Stimulated activated CD4-positive, alpha-beta T cell treated with anti-CD3 and anti-CD28 coated beads, TNF-alpha, amount 100 ng/mL, for 1 hour (primary cell): ENCODE data around the gene TBCD.
A peak's percentile ranks its signal among the peaks of the same experiment; 100 is the strongest.
"Not testable (repeated sequence)": the region's sequence is repeated elsewhere in the genome, so short reads cannot be mapped to it uniquely, and the experiment has no call there.

Experiments used
- DNase-seq, 3 donors: peaks; one replicate each; pipeline ENCODE4 v3.0.0-alpha.2; 2020; ENCODE audit warnings: low read depth in 3 of 3, low spot score in 1 of 3

The TBCD gene

DNA sequence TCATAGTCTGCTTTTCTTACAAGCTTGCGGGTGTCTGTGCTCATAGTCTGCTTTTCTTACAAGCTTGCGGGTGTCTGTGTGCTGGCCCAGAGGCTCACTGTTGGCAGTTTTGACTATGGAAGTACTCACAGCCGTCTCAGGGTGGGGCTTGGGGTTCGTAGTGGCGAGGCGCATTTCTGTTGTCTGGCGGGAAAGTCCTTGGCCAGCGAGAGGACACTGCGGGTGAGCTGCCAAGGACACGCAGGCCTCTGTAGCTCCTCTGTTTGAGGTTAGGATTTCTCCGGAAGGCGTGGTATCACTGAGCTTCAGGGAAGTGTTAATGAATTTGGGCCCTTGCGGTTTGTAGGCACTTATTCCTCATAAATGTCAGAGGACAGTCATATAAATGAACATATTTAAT, 13.5 kb downstream of the TBCD start:
- no peak for DNase-seq

DNA sequence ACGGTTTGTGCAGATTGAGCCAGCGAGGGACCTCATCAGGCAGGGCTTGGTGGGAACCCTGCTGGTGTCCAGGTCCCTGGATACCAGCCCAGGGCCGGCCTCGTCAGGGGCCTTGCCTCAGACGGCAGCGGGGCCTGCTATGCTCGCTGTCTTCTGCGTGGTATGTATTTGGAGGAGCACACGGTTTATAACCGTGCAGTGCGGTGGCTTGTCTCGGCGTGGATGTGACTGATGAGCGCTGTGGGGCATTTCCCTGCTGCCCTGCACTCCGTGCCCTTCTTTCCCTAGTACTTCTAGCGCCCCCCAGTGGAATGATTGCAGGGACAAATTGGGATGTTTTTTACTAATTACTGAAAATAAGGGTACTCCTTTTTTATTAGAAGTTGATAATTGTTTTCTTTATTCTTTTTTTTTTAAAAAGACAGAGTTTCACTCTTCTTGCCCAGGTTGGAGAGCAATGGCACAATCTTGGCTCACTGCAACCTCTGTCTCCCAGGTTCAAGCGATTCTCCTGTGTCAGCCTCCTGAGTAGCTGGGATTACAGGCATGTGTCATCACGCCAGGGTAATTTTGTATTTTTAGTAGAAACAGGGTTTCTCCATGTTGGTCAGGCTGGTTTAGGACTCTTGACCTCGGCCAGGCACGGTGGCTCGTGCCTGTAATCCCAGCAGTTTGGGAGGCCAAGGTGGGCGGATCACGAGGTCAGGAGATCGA, 15.3 kb downstream of the TBCD start:
- no peak for DNase-seq

DNA sequence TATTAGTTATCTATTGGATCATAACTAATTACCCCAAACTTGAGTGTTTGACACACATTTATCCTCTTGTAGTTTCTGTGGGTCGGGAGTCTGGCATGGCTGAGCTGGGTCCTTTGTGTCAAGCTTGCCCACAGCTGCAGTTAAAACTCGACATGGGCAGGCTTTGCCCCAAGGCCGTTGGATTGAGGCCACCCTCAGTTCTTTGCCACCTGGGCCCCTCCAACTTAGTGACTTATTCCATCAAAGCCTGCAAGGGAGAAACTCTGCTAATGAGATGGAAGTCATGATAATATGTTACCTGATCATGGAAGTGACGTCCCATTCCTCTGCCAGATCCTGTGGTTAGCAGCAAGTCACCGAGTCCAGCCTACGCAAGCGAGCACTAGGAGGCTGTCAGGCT, 17.2 kb downstream of the TBCD start:
- DNase-seq = no peak

DNA sequence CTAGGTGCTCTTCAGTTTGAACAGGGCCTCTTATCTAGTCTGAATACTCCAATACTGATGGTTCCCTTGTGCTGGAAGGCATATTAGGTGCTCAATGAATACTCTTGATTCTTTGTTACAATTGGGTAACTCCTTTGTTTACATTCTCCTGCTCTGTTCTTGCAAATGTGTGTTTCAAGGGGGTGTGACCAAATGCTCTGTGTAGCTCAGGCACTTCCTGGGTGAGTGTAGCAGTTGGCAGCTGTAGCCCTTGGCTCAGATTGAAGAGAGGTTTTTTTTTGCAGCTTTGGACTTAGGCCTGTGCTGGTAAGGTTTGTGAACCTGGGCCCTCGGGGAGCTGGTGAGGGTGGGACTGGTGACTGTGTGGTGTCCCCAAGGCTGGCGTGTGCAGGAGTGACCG, 20.2 kb downstream of the TBCD start:
- DNase-seq = no peak

DNA sequence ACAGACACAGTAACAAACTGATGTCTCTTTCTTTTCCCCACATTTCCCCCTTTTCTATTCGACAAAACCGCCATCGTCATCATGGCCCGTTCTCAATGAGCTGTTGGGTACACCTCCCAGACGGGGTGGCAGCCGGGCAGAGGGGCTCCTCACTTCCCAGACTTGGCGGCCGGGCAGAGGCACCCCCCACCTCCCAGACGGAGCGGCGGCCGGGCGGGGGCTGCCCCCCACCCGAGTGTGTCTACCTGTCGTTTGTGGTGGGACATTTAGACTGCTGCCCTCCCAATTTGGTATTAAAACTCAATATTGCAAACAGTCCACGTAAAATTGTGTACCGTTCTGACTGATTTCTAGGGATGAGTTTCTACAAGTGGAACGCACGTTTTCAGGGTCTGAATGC, 22.6 kb downstream of the TBCD start:
- not testable (repeated sequence) for DNase-seq

DNA sequence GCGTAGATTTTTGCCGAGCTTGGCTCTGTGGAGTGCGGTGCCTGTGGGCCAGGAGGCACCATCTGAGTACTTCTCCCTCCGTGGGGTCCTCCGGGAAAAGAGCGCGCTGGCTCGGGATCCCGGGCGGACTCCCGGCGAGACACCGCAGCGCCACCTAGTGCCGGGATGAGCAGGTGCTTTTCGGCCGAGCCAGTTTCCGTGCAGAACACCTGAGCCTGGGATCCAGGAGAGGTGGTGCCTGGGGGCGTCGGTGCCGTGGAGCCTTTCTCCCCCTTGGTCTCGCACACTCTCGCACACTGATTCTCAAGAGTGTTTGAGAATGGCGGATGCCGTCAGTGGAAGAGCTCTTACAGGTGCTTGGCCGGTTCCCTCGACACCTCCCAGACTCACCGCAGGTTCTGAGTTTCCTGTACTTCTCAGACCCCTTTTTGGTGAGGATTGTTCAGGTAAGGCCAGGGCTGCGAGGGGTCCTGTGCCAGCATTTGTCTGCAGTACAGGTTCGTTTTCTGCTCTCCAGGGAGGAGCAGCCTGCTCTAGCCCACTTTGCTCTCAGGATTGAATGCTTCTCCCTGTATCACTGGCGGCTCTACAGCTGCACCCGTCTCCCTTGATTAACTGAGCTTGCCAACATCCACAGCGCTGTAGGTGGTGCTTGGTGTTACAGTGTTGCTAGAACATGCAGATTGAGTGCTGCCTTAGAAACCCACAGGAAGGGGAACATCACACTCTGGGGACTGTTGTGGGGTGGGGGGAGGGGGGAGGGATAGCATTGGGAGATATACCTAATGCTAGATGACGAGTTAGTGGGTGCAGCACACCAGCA, 23.3 kb downstream of the TBCD start:
- peak in 1 of 3 donors; percentile 12 for DNase-seq

DNA sequence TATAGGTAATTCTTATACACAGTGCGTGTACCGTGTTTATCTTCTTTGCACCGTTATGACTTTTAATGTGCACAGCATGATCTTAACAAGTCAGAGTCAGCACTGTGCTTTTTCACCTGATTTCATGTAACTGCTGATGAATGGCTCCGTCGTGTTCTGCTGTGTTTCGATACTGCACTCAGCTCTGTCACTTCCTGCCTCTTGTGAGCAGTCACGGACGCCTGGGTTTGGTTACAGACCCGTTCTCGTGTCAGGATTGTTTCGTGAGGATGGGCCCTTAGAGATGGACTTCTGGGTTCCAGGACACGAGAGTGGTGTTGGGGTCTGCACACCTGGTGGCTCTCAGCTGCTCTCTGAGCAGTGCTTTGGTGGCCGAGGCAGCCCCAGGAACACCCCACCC, 24.6 kb downstream of the TBCD start:
- DNase-seq = no peak

DNA sequence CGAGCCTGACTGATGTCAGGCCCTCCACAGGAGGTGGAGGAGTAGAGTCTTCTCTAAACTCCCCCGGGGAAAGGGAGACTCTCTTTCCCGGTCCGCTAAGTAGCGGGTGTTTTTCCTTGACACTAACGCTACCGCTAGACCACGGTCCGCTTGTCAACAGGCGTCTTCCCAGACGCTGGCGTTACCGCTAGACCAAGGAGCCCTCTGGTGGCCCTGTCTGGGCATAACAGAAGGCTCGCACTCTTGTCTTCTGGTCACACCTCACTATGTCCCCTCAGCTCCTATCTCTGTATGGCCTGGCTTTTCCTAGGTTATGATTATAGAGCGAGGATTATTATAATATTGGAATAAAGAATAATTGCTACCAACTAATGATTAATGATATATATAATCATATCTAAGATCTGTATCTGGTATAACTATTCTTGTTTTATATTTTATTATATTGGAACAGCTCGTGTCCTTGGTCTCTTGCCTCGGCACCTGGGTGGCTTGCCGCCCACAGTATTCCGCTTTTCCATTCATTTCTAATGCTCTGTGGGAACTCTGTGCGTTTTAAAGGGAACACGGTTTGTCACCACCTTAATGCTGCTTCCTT, 26.0 kb downstream of the TBCD start:
- not testable (repeated sequence) for DNase-seq

DNA sequence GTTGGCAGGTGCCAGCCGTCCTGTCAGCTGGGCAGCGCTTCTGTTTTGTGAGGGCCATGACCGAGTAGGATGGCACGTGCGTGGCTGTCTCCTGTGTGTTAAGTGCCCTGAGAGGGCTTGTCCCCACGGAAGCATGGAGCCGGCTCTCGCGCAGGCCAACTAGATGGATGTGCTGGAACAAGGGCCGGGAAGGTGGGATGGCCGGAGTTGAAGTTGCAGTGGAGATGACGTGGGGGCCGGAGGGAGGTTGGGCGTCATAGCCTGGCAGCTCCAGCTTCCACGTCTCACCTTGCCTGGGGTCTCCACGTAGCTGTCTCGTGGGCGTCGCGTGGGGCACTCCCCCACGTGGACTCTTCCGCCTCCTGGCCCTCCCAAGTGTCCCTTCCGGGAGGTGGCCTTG, 27.7 kb downstream of the TBCD start:
- DNase-seq = no peak

DNA sequence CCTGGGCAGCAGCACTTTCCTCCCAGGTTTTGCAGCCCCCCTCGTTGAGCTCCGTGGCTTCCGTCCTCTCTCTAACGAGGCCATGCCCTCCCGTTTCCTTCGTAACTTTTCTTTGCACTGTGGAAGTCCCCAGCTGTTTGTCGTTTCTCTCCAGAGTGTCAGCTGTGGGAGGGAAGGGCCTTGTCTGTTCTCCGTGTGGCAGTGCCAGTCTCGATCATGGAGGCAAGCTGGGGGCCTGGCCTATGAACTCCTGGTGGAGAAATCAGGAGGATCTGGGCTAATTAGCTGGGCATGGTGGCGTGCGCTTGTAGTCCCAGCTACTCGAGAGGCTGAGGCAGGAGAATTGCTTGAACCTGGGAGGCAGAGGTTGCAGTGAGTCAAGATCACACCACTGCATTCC, 28.3 kb downstream of the TBCD start:
- no peak for DNase-seq

DNA sequence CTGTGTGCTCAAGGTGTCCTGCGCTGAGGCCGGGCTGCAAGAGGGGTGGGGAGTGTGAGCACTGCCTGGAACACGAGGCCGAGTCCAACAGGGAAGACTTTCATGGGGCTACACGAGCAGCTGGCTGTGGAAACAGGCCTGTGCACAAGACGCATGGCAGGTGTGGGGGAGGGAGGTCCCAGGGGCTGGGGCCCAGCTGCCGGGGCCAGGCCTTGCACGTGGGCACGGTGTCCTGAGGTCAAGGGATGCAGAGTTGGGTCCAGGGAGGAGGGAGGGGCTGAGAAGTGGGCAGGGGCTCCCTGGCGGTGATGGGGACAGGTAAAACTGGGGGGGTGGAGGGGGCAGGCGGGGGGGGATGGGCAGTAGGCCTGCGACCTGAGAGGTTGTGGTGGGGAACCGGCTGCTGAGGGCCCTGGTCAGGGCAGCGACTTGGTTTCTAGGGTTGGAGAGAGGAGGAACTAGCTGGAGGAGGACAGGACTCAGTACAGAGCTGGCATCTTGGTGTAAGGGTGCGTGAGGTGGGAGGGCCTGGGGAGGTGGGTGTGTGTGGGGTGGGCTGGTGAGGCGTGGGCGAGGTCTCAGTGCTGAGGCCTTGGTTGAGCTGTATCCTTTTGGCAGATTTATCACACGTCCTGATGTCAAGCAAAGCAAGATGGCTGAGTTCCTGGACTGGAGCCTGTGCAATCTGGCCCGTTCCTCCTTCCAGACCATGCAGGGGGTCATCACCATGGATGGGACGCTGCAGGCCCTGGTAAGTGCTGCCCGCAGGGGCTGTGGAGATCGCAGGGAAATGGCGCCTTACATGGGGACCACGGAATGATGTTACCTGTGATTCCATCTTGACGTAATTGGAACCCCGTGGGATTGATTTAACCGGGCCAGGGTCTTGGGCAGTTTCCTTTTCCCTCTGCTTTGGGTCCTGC, 29.4 kb downstream of the TBCD start:
- DNase-seq = no peak

DNA sequence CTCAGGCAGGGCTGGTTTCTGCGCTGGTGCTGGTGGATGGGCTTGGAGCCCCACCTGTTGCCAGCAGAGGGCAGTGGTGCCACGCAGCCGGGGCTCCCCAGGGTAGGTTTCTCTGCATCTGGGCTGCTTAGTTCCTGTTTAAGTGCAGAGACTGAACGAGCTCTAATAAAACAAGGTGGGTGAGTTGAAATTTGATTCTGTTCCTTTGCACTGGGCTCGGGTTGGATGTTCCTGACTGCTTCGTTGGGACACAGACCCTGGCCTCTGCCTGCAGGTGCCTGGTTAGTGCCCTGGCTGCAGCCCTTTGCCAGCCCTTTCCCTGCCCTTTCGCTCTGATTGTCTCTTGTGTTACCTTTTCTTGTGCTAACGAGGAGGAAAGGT, 30.0 kb downstream of the TBCD start:
- DNase-seq = peak; percentile 59 to 80 (median 77)

DNA sequence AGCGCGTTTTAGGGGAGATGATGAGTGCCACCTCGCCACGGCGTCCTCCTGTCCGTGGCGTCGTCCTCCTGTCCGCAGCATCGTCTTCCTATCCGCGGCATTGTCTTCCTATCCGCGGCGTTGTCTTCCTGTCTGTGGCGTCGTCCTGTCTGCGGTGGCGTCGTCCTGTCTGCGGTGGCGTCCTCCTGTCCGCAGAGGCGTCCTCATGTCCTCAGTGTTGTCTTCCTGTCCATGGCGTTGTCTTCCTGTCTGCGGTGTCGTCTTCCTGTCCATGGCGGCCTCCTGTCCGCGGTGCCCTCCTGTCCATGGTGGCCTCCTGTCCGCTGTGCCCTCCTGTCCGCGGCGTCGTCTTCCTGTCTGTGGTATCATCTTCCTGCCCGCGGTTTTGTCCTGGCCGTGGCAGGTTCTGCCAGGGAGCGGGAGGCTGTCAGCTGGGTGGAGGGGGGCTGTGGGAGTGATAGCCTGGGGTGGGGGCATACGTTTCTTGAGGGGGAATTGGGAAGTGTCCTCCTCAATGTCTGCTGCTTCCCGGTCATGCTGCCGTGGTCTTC, 30.9 kb downstream of the TBCD start:
- no peak for DNase-seq

DNA sequence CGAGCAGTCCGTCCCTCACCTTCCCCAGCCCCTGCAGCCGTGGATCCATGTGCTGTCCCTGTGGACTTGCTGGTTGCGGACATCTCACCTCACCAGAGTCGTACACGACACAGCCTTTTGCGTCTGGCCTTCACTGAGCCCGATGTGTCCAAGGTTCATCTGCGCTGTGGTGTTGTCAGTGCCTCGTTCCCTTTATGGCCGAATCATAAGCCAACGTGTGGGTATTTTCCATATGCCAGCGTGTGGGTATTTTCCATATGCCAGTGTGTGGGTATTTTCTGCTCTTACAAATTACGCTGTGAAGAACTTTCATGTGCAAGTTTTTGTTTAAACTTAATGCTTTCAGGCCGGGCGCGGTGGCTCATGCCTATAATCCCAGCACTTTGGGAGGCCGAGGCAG, 31.6 kb downstream of the TBCD start:
- DNase-seq = no peak

DNA sequence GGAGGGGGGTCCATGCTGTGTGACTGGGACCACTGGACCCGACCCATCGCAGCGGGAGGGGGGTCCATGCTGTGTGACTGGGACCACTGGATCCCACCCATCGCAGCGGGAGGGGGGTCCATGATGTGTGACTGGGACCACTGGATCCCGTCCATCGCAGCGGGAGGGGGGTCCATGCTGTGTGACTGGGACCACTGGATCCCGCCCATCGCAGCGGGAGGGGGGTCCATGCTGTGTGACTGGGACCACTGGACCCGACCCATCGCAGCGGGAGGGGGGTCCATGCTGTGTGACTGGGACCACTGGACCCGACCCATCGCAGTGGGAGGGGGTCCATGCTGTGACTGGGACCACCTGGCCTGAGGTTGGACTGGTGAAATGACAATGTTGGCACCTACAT, 33.7 kb downstream of the TBCD start:
- not testable (repeated sequence) for DNase-seq

DNA sequence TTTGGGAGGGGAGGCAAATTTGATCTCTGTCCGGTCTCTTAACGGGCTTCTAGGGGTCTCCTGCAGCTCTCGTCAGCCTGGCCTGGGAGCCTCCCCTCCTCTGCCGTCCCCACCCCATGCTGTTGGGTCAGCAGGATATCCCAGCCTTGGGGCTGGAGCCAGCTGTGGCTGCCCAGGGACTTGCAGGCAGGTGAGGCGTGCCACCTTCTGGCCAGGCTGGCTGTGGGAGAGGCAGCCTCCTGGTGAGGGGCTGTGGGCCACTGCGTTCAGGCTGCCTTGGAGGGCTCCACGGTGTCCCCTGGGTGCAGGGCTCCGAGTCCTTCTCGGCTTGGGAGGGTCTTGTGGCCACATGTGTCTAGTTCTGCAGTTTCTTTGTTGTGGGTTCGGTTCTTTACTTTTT, 34.6 kb downstream of the TBCD start:
- DNase-seq = no peak

DNA sequence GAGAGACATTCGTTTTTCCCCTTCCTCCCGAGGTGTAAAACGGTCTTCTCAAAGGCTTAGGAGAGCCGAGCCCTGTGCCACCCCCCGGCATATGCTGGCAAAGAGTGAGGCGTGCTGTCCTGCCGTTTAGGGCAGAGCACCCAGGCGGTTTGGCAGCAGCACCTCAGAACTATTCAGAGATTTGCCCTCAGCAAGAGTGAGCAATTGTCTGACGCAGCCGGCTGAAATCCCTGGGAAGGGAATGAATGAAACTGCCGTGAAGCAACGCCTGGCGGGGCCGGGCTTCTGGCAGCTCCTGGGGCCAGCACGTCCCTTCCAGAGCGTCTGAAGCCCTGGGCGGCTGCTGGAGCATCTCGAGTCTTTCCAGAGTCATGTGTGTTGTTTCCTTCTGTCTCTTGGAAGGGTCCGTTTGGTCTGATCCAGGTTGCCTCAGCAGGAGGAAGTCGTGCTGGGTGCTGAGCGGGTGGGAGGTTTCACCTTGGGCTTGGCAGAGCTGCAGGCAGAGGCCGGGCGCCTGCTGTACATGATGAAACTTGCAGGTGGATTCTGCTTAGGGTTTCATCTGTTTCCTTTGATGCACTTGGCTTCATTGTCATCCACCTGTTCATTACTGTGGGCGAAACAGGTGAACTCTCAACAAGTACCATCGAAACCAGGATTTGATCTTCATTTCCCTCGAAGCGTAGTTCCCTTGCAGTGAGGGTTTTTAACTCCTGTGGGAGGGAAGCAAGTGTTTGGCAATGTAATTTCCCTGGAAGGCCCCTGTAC, 35.4 kb downstream of the TBCD start:
- DNase-seq = no peak

DNA sequence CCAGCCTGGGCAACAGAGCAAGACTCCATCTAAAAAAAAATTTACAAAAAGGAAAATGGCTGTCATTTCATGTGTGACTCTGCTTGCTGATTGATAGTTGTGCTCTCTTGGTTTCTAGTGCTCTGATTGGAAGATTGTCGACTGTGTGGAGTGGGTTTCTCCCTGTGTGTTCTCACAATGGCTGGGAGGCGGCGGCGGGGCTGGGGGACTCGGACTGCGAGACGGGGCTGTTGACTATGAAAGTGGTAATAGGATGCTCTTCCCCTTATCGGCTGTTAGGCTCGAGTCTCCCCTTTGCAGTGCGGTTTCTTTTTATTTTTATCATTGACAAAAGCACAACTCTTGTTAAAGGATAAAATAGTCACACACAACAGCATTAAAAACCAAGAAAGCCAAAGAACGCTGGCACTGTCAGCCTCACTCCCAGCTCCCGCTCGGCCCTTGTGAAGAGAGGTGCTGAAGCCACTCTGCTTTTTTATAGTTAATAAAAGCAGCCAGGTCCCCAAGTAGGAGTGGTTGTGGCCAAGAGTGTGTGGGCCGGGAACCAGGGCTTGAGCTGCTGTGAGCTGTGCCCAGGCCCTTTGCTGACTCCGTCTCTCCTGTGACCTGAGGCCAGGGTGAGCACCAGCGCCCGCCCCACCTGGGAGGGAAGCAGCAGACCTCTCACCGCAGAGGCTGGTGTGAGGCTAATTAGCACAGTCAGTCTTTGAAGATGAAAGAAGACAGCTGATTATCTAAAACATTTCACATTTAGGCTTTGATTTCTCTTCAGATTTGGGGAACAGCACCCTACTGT, 36.5 kb downstream of the TBCD start:
- no peak for DNase-seq

DNA sequence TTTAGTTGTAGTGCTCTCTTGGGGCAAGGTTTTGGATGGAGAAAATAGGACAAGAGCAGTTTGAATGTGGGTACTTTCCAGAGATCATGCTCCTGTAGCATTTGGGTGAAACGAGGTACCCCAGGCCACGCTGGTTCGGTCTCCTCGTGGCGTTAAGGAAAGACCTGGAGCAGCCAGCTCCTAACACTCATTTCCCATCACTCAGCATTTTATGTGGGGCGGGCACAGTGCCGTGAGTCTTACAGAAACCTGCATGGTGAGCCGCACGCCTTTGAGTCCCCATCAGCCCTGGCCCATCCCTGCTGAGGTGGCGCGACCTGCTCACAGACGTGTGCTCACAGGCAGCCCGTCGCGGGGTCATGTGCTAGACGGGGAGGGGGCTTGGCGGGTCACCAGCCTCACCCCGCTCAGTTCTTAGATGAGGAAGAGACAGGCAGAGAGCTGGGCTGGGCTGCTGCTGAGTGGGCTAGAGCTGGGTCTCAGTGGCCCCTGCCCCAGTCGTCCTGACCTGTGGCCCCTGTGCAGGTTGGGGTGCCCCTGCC, 37.3 kb downstream of the TBCD start:
- no peak for DNase-seq
